IPS DF 19.7 (cell line): ENCODE measurements around the gene TUBA3D.
"Not testable (repeated sequence)": the region's sequence is repeated elsewhere in the genome, so short reads cannot be mapped to it uniquely, and the experiment has no call there.

ENCODE experiments used
- DNase-seq: peaks from one replicate; pipeline ENCODE4 v3.0.0-alpha.2; 2013; ENCODE audit warnings: low read depth, low spot score

Gene TUBA3D

GRCh38 chr2:131475831-131476230, at the start of gene TUBA3D:
Gene TUBA3D, plus strand, starts transcription at chr2:131476119. Its CDS starts 81 bp downstream, at chr2:131476200.
- no peak for DNase-seq

GRCh38 chr2:131426727-131427126, 49.2 kb upstream of the TUBA3D start:
- DNase-seq = no peak

GRCh38 chr2:131431336-131431735, 44.6 kb upstream of the TUBA3D start:
- no peak for DNase-seq

GRCh38 chr2:131440742-131441468, 35.0 kb upstream of the TUBA3D start:
- DNase-seq = not testable (repeated sequence)

- DNase-seq = not testable (repeated sequence)
These were observed 31.0 kb upstream of the TUBA3D start for GRCh38 chr2:131444736-131445514.

DNA sequence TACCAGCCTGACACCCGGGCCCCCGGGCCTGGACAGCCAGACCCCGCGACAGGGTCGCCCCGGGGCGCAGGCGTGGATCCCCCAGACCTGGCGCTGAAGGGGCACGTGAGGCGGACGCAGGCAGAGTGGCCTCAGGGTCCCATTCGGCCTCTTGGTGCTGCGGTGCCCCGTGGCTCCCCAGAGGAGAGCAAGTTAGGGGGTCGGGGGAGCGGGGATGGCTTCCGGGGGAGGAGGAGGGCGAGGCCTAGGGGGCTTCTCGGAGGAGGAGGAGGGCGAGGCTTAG, 30.5 kb upstream of the TUBA3D start:
- DNase-seq = not testable (repeated sequence)

DNA sequence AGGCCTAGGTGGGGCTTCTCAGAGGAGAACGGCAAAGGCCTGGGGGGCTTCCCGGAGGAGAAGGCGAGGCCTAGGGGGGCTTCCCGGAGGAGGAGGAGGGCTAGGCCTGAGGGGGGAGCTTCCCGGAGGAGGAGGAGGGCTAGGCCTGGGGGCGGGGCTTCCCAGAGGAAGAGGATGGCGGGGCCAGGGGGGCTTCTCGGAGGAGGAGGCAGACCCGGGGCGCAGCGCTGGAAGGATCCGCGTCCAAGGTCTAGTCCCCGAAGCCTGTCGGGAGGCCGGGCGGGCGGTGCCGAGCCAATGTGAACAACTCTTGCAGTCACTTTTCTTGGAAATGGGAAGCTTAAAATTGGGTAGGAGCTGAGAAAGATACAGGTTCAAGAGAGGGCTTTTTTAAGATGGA, 30.0 kb upstream of the TUBA3D start:
- no peak for DNase-seq

DNA sequence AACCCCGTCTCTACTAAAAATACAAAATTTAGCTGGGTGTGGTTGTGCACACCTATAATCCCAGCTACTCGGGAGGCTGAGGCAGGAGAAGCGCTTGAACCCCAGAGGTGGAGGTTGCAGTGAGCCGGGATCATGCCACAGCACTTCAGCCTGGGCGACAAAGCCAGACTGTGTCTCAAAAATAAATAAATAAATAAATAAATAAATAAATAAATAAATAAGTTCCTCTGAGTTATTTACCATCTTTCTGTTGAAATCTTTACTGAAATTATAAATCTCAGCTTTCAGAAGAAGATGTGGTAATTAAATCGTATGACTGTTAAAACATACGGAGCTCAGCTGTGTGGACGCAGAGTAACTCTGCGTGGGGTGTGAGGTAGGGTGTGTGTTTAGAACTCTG, 27.9 kb upstream of the TUBA3D start:
- DNase-seq = not testable (repeated sequence)

DNA sequence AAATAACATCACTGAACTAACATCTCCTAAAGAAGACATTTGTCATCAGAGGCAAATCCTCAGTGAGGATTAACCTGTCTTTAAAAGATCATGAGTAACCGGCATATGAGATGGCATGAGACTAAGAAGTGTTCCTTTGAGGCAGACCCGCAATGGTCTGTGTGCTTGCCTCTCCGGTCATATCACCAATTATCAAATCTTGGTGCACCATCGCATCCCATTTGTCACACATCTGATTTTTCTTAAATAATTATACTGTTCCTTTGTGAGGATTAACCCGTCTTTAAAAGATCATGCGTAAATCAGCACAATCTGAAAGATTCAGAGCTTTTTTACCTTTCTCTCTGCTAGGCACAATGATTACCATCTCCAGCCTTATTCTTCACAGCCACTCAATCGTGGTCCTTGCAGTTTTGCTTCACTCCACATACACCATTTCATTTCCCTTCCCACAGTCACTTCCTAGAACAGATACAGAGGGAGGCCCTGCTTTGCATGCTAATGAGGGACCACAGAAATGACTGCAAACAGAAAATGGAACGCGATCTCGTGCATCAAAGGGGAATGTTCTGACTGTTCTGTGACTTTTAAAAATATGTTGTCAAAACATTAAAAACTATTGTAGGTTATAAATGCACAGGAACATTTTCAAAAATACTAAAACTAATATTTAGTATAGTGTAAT, 24.5 kb upstream of the TUBA3D start:
- not testable (repeated sequence) for DNase-seq

DNA sequence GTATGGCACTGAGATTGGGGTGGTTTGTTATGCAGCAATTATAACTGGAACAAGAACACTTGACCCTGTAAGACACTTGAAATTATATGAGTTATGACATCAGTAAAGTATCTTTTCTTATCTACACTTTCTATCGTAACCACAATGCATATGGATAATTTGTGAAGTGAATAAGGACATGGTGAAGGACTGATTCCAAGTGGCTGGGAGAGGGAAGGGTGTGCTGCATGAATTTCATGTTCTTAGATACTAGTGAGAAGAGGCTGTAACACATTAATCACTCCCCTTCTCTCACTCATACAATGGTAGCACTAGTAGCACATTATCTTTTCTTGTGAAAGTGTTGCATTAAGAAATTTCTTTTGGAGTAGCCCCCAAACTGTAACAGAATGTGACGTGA, 21.0 kb upstream of the TUBA3D start:
- not testable (repeated sequence) for DNase-seq

GRCh38 chr2:131467722-131468121, 8.2 kb upstream of the TUBA3D start:
- DNase-seq = not testable (repeated sequence)

- not testable (repeated sequence) for DNase-seq
These were observed 5.0 kb upstream of the TUBA3D start for GRCh38 chr2:131470944-131471343.

- not testable (repeated sequence) for DNase-seq
These were observed 4.3 kb upstream of the TUBA3D start for GRCh38 chr2:131471624-131472023.

DNA sequence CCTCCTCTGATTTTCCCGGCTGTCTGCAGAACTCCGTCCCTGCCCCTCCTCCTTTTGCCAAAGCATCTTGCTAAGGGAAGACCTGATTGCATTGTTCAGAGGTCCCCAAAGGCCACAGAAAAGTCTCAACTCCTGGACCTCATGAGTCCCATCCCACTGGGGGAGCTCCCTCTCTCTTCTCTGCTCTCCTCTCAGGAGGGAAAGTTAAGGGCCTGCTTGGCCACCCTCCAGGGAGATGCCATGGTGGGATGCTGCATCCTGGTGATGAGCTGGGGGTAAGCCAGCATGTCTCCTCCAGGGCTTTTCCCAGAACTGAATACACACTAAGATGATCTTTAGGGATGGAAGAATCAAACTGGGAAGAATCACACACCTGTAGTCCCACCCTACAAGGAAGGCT, 2.7 kb upstream of the TUBA3D start:
- DNase-seq = not testable (repeated sequence)

- DNase-seq = not testable (repeated sequence)
These were observed 444 bp downstream of the TUBA3D start for GRCh38 chr2:131476363-131476762.

- not testable (repeated sequence) for DNase-seq
These were observed 1.3 kb downstream of the TUBA3D start for GRCh38 chr2:131477227-131477626.

DNA sequence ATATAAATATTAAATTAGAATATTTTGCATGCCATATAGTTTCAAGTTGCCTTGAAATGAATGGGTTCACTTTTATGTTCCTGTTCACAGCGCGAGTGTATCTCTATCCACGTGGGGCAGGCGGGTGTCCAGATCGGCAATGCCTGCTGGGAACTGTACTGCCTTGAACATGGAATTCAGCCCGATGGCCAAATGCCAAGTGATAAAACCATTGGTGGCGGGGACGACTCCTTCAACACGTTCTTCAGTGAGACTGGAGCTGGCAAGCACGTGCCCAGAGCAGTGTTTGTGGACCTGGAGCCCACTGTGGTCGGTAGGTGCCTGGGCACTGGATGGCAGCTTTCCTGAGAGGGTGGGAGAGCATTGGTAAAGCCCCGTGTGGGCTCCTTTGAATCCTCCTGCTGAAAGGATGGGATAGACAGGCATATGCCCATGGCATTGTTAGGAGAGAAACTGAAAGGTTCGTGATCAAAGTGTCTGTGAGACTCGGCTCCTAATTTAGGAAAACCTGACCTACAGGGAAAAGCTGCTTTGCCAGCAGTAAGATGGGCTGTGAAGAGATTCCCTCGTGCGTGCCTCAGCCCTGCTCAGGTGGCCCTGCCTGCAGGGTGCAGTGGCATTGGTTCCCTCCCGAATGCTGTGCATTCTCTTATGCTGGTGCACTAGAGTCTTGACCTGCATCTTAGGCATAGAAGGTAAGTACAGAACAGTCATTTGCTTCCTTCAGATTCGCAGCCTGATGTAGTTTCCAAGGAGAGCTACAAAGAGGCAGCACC, 2.3 kb downstream of the TUBA3D start:
- DNase-seq = not testable (repeated sequence)

DNA sequence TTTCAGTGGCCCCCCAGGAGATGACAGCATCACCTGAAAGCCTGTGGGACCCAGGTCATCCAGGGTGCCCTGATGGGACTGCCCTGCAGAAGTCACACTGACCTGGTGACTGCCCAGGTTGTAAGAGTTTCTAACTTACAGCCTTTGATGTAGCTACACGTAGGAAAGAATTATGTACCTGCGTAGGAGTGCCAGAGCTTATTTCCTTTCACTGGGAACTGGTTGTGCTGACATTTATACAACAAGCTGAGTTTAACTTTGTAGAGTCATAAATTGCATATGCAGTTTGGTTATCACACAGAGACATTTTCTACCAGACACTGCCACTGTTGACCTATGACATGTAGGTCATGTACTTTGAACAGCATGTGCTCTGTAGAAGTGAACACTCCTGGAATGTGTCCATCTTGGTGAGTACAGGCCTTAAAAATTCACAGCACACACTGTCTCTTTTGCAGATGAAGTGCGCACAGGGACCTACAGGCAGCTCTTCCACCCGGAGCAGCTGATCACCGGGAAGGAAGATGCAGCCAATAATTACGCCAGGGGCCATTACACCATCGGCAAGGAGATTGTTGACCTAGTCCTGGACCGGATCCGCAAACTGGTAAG, 3.0 kb downstream of the TUBA3D start:
- DNase-seq = not testable (repeated sequence)

DNA sequence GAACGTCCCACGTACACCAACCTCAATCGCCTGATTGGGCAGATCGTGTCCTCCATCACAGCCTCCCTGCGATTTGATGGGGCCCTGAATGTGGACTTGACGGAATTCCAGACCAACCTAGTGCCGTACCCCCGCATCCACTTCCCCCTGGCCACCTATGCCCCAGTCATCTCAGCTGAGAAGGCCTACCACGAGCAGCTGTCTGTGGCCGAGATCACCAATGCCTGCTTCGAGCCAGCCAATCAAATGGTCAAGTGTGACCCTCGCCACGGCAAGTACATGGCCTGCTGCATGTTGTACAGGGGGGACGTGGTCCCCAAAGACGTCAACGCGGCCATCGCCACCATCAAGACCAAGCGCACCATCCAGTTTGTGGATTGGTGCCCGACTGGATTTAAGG, 4.4 kb downstream of the TUBA3D start:
- not testable (repeated sequence) for DNase-seq

- DNase-seq = not testable (repeated sequence)
These were observed 6.7 kb downstream of the TUBA3D start for GRCh38 chr2:131482506-131483155.
